Endodermal cell (in vitro differentiated cells): ENCODE data around the gene TCF4. TPM values are rescaled to one million over a fixed set of nuclear protein-coding genes. Genes with fewer than 3 reads are reported as not detected.

ENCODE experiments used
- DNase-seq: peaks from one replicate; pipeline ENCODE4 v3.0.0-alpha.2; 2017
- H3K27ac ChIP-seq: 2 replicates; pipeline ENCODE4 v1.5.1; 2013; ENCODE audit warnings: mild to moderate bottlenecking, low read depth, low read length, moderate library complexity
- H3K27me3 ChIP-seq: 2 replicates; pipeline ENCODE4 v1.6.1; 2013; ENCODE audit warnings: mild to moderate bottlenecking, low read length, moderate library complexity; ENCODE audit not compliant: insufficient read depth, control insufficient read depth, poor library complexity, severe bottlenecking
- H3K36me3 ChIP-seq: 2 replicates; pipeline ENCODE4 v1.7.0; 2013; ENCODE audit warnings: mild to moderate bottlenecking, low read length, moderate library complexity; ENCODE audit not compliant: control insufficient read depth, insufficient read depth
- H3K4me1 ChIP-seq: one replicate; pipeline ENCODE4 v1.7.0; 2013; ENCODE audit warnings: low read length; ENCODE audit not compliant: control insufficient read depth, insufficient read depth
- H3K4me3 ChIP-seq: 2 replicates; pipeline ENCODE4 v1.5.1; 2013; ENCODE audit warnings: mild to moderate bottlenecking, low read length, moderate library complexity
- H3K9ac ChIP-seq: 2 replicates; pipeline ENCODE4 v1.6.1; 2013; ENCODE audit warnings: mild to moderate bottlenecking, low read length, moderate library complexity; ENCODE audit not compliant: poor library complexity, severe bottlenecking; ENCODE audit errors: extremely low read depth
- H3K9me3 ChIP-seq: 2 replicates; pipeline ENCODE4 v1.6.1; 2013; ENCODE audit warnings: mild to moderate bottlenecking, low read length, moderate library complexity; ENCODE audit not compliant: control insufficient read depth
- H3K27ac Mint-ChIP-seq: 2 replicates; pipeline ENCODE4 v1.8.0; 2020; ENCODE audit warnings: mixed read lengths
- H3K27me3 Mint-ChIP-seq: 2 replicates; pipeline ENCODE4 v1.8.0; 2021; ENCODE audit warnings: mild to moderate bottlenecking, mixed read lengths; ENCODE audit not compliant: insufficient read depth
- H3K36me3 Mint-ChIP-seq: 2 replicates; pipeline ENCODE4 v1.8.0; 2020; ENCODE audit warnings: low read depth, mixed read lengths
- H3K4me1 Mint-ChIP-seq: 2 replicates; pipeline ENCODE4 v1.8.0; 2020; ENCODE audit warnings: mixed read lengths
- H3K4me3 Mint-ChIP-seq: 2 replicates; pipeline ENCODE4 v1.8.0; 2020; ENCODE audit warnings: mild to moderate bottlenecking, moderate library complexity, mixed read lengths
- H3K9me3 Mint-ChIP-seq: 2 replicates; pipeline ENCODE4 v1.8.0; 2020; ENCODE audit warnings: mild to moderate bottlenecking, mixed read lengths
- CTCF ChIP-seq: fragments of 200-600 bp; sonication (generic); conservative IDR thresholded peaks from 2 replicates; pipeline ENCODE4 v1.5.0; 2021; ENCODE audit warnings: antibody characterized with exemption, mild to moderate bottlenecking
- WGBS, 2 experiments: methylation state at CpG; one replicate each; pipeline versions ENCODE4 v1.1.5 to v1.1.7; 2013; ENCODE audit warnings: missing lambda C conversion rate in 2 of 2, mixed read lengths in 1 of 2; ENCODE audit not compliant: insufficient coverage in 1 of 2, insufficient read length in 1 of 2; 5-methylcytosine and 5-hydroxymethylcytosine counted together
- total RNA-seq, 2 donors: library from RNA; stranded (reverse); fragmentation: NEBNext Ultra II Directional in 1 of 2; extraction: Animal tissue kit (Norgen Biotek cat#: 25700) in 1 of 2; gene quantifications; 2 replicates in 1 of 2; 3 replicates in 1 of 2; pipeline ENCODE4 v1.2.1, GENCODE V29; 2021

Gene TCF4
- total RNA-seq, 2 donors from 2014 or later = 40.4 to 58.5 TPM

- no peaks in the 10 kb centered on the region for H3K9me3 ChIP-seq
- Mint-ChIP-seq H3K4me1 (peaks cover 21% of the 10 kb centered on the region), H3K4me3 (no peak overlapping the region), H3K27ac (no peak overlapping the region), H3K27me3 (no peaks in the 10 kb centered on the region), H3K36me3 (no peaks in the 10 kb centered on the region), H3K9me3 (no peaks in the 10 kb centered on the region)
- H3K27me3 ChIP-seq = no peaks in the 10 kb centered on the region
- TF ChIP-seq CTCF = no peak
- H3K4me3 ChIP-seq = no peak overlapping the region
- no peak overlapping the region for H3K9ac ChIP-seq
- 100% methylated on average over 1 of the region's 1 CpG; no CpG with 5 or more reads in 1 of the 2 experiments for WGBS, 2 experiments
- no peak overlapping the region for H3K27ac ChIP-seq
- H3K4me1 ChIP-seq = peaks cover 5% of the 10 kb centered on the region
- DNase-seq = no peak
- H3K36me3 ChIP-seq = no peaks in the 10 kb centered on the region
Observed at GRCh38 chr18:55427951-55428350, 160.0 kb downstream of the TCF4 start.

GRCh38 chr18:55425698-55426097 lies 162.3 kb downstream of the TCF4 start:
- DNase-seq = no peak
- 67 to 100% methylated on average over 1 to 3 of the region's 3 CpGs for WGBS, 2 experiments
- H3K9ac ChIP-seq = no peak overlapping the region
- no peaks in the 10 kb centered on the region for H3K27me3 ChIP-seq
- H3K4me3 ChIP-seq = no peak overlapping the region
- Mint-ChIP-seq H3K27me3 (no peaks in the 10 kb centered on the region), H3K4me3 (no peak overlapping the region), H3K36me3 (no peaks in the 10 kb centered on the region), H3K9me3 (no peaks in the 10 kb centered on the region), H3K4me1 (peaks cover 33% of the 10 kb centered on the region), H3K27ac (no peak overlapping the region)
- peaks cover 5% of the 10 kb centered on the region for H3K4me1 ChIP-seq
- no peaks in the 10 kb centered on the region for H3K9me3 ChIP-seq
- no peak overlapping the region for H3K27ac ChIP-seq
- peak; percentile 46 for TF ChIP-seq CTCF
- no peaks in the 10 kb centered on the region for H3K36me3 ChIP-seq

GRCh38 chr18:55422456-55423180 lies 165.4 kb downstream of the TCF4 start:
- Histone ChIP-seq H3K4me1 (peaks cover 8% of the 10 kb centered on the region), H3K36me3 (no peaks in the 10 kb centered on the region), H3K4me3 (no peak overlapping the region), H3K9me3 (no peaks in the 10 kb centered on the region), H3K27ac (peak overlapping the region; percentile 90), H3K9ac (no peak overlapping the region), H3K27me3 (no peaks in the 10 kb centered on the region)
- Mint-ChIP-seq H3K4me3 (no peak overlapping the region), H3K27me3 (no peaks in the 10 kb centered on the region), H3K4me1 (peaks cover 51% of the 10 kb centered on the region), H3K9me3 (no peaks in the 10 kb centered on the region), H3K36me3 (no peaks in the 10 kb centered on the region), H3K27ac (no peak overlapping the region)
- 85% methylated on average over 13 of the region's 13 CpGs; no CpG with 5 or more reads in 1 of the 2 experiments for WGBS, 2 experiments
- no peak for TF ChIP-seq CTCF
- no peak for DNase-seq
